GM21528 (cell line): ENCODE results near the gene FKBP1A.

Source experiments
- ATAC-seq: cut with Tn5 transposase; IDR thresholded peaks from one replicate; pipeline ENCODE4 v1.9.1; 2021; ENCODE audit warnings: mild to moderate bottlenecking, moderate library complexity; ENCODE audit not compliant: unreplicated experiment, low FRiP score

Gene FKBP1A

GRCh38 chr20:1392693-1393506, at the start of gene FKBP1A:
TSS of gene FKBP1A (minus strand) at chr20:1393054. CDS start at chr20:1392998, 56 bp downstream.
- peak; percentile 87 for ATAC-seq

- ATAC-seq: no peak
Measured at GRCh38 chr20:1442304-1442703, 49.5 kb upstream of the FKBP1A start.

- no peak for ATAC-seq
Measured at GRCh38 chr20:1441133-1441532, 48.3 kb upstream of the FKBP1A start.

- no peak for ATAC-seq
Measured at GRCh38 chr20:1440024-1440423, 47.2 kb upstream of the FKBP1A start.

GRCh38 chr20:1438361-1438760, 45.5 kb upstream of the FKBP1A start:
- ATAC-seq: no peak

- ATAC-seq: no peak
Measured at GRCh38 chr20:1437235-1437904, 44.5 kb upstream of the FKBP1A start.

GRCh38 chr20:1436263-1436662, 43.4 kb upstream of the FKBP1A start:
- no peak for ATAC-seq

- no peak for ATAC-seq
Measured at GRCh38 chr20:1435337-1435699, 42.5 kb upstream of the FKBP1A start.

GRCh38 chr20:1434571-1435336, 41.9 kb upstream of the FKBP1A start:
- peak; percentile 84 for ATAC-seq

GRCh38 chr20:1431158-1431557, 38.3 kb upstream of the FKBP1A start:
- no peak for ATAC-seq

GRCh38 chr20:1430004-1430451, 37.2 kb upstream of the FKBP1A start:
- ATAC-seq: no peak

GRCh38 chr20:1429143-1429728, 36.4 kb upstream of the FKBP1A start:
- ATAC-seq: no peak

- no peak for ATAC-seq
Measured at GRCh38 chr20:1427457-1428054, 34.7 kb upstream of the FKBP1A start.

GRCh38 chr20:1426231-1426849, 33.5 kb upstream of the FKBP1A start:
- ATAC-seq: no peak

- ATAC-seq: no peak
Measured at GRCh38 chr20:1424336-1424735, 31.5 kb upstream of the FKBP1A start.

- no peak for ATAC-seq
Measured at GRCh38 chr20:1423625-1424106, 30.8 kb upstream of the FKBP1A start.

- ATAC-seq: no peak
Measured at GRCh38 chr20:1423206-1423605, 30.4 kb upstream of the FKBP1A start.

- ATAC-seq: no peak
Measured at GRCh38 chr20:1422753-1423152, 29.9 kb upstream of the FKBP1A start.

GRCh38 chr20:1420066-1420465, 27.2 kb upstream of the FKBP1A start:
- no peak for ATAC-seq

GRCh38 chr20:1418350-1418749, 25.5 kb upstream of the FKBP1A start:
- ATAC-seq: no peak
